ENCODE data around the gene CAMTA1. TPM values are rescaled to one million over a fixed set of nuclear protein-coding genes. Genes with fewer than 3 reads are reported as not detected.

CAMTA1 gene
- total and polyA plus RNA-seq, 4 donors, result 18.0 to 93.5 (median 35.8) TPM

DNA sequence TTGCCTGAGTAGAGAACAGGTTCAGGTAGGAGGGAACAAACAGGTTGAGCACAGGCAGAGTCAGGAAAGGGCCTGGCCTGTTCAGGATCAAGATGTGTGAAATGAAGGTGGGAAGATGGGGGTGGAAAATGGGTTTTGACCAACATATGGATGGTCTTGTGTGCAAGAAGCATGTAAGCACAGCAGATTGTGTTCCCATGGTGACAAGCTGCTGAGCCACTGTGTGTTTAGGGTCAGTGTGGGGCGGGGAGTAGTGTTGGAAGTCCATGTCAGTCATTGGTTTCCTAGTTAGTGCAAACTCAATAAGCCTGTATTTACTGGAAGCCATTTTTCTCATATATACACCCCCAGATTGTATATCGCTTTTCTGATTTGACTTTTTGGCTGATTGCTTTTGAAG, 111.9 kb downstream of the CAMTA1 start:
- no peaks in the 10 kb centered on the region for H3K27me3 ChIP-seq (ENCODE audit: control insufficient read depth in 4 of 4, insufficient read depth in 4 of 4, low read length in 3 of 4)
- no peak for DNase-seq (ENCODE audit: low spot score)
- H3K4me1 ChIP-seq (ENCODE audit: control insufficient read depth in 4 of 4, insufficient read depth in 4 of 4, low read length in 3 of 4), result no peaks in the 10 kb centered on the region
- no peak overlapping the region for H3K27ac ChIP-seq (ENCODE audit: low read depth in 1 of 2, low read length in 2 of 2)
- no peak for TF ChIP-seq CTCF (IDR thresholded peaks at IDR 0.05; ENCODE audit: low read depth, low read length, missing input control)
- TF ChIP-seq NR2F2 (IDR thresholded peaks at IDR 0.05), result no peak
- TF ChIP-seq GABPA (IDR thresholded peaks at IDR 0.05 in 1 of 2, conservative IDR thresholded peaks at IDR 0.05 in 1 of 2), result no peak
- TF ChIP-seq HNF4A (conservative IDR thresholded peaks at IDR 0.05), result no peak
- TF ChIP-seq, protein P1, sequence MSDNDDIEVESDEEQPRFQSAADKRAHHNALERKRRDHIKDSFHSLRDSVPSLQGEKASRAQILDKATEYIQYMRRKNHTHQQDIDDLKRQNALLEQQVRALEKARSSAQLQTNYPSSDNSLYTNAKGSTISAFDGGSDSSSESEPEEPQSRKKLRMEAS (IDR thresholded peaks at IDR 0.05), result no peak
- TF ChIP-seq, protein P2, sequence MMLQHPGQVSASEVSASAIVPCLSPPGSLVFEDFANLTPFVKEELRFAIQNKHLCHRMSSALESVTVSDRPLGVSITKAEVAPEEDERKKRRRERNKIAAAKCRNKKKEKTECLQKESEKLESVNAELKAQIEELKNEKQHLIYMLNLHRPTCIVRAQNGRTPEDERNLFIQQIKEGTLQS (IDR thresholded peaks at IDR 0.05), result no peak
- TF ChIP-seq HNF4G (IDR thresholded peaks at IDR 0.05), result no peak
- no peaks in the 10 kb centered on the region for H3K9me3 ChIP-seq (ENCODE audit: control insufficient read depth in 4 of 4, low read length in 3 of 4)
- H3K36me3 ChIP-seq (ENCODE audit: control insufficient read depth in 4 of 4, insufficient read depth in 3 of 4, low read depth in 1 of 4, low read length in 3 of 4), result peaks cover 0 to 2% (median 0%) of the 10 kb centered on the region in 4 donors
- 97% methylated on average over 2 of the region's 2 CpGs for WGBS
- no peak overlapping the region for H3K9ac ChIP-seq (ENCODE audit: low read depth in 1 of 2, low read length in 2 of 2)
- H3K4me3 ChIP-seq (ENCODE audit: low read depth in 1 of 3, low read length in 3 of 3), result no peak overlapping the region

DNA sequence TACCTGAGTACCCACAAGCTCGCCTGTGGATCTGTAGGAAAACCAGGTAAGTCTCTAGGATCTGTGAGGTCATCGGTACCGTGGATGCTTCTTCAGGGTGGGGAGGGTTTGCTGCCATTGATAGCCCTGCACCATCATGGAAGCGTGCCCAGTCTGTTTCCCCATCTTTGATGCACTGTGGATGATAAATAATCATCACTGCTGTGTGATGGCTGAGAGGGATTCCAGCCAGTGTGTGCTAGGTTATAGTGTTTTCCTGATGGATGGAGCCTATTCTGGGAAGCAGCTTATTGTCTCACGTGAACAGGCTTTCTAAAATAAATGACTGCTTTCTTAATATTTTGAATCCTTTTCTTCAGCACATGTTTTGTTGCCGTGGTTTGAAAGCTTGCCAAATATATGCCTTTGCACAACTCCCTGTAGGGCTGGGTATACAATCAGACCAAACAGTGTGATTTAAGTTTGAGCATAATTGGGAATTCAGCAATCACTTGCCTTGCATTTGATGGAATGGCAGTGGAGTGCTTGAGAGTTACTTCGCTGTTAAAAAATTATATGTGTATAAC, 113.8 kb downstream of the CAMTA1 start:
- H3K4me1 ChIP-seq (ENCODE audit: control insufficient read depth in 4 of 4, insufficient read depth in 4 of 4, low read length in 3 of 4), result no peaks in the 10 kb centered on the region
- WGBS, result 92% methylated on average over 7 of the region's 7 CpGs
- peaks cover 0 to 2% (median 0%) of the 10 kb centered on the region in 4 donors for H3K36me3 ChIP-seq (ENCODE audit: control insufficient read depth in 4 of 4, insufficient read depth in 3 of 4, low read depth in 1 of 4, low read length in 3 of 4)
- no peak for DNase-seq (ENCODE audit: low spot score)
- H3K9me3 ChIP-seq (ENCODE audit: control insufficient read depth in 4 of 4, low read length in 3 of 4), result no peaks in the 10 kb centered on the region
- no peak overlapping the region for H3K27ac ChIP-seq (ENCODE audit: low read depth in 1 of 2, low read length in 2 of 2)
- no peak overlapping the region for H3K9ac ChIP-seq (ENCODE audit: low read depth in 1 of 2, low read length in 2 of 2)
- TF ChIP-seq CTCF (IDR thresholded peaks at IDR 0.05; ENCODE audit: low read depth, low read length, missing input control), result no peak
- no peak for TF ChIP-seq ZBTB33 (IDR thresholded peaks at IDR 0.05)
- no peak for TF ChIP-seq FOXA2 (IDR thresholded peaks at IDR 0.05)
- TF ChIP-seq, protein P2 (IDR thresholded peaks at IDR 0.05), result no peak
- H3K27me3 ChIP-seq (ENCODE audit: control insufficient read depth in 4 of 4, insufficient read depth in 4 of 4, low read length in 3 of 4), result no peaks in the 10 kb centered on the region
- no peak overlapping the region for H3K4me3 ChIP-seq (ENCODE audit: low read depth in 1 of 3, low read length in 3 of 3)

All from liver (tissue), 9 donors.